ENCODE data around the gene LAMA2. TPM values are rescaled to one million over a fixed set of nuclear protein-coding genes. Genes with fewer than 3 reads are reported as not detected.

LAMA2 gene
- total RNA-seq, 4 donors from 2014 or later = 15.1 to 27.3 (median 25.0) TPM

GRCh38 chr6:129276986-129277385, 394.0 kb downstream of the LAMA2 start:
- no peak for DNase-seq (ENCODE audit: low spot score in 2 of 2)
- Histone ChIP-seq H3K27me3 (no peaks in the 10 kb centered on the region), H3K4me3 (no peak overlapping the region), H3K27ac (no peak overlapping the region), H3K4me1 (peaks cover 11% of the 10 kb centered on the region), H3K36me3 (no peaks in the 10 kb centered on the region), H3K9me3 (no peaks in the 10 kb centered on the region)
- TF ChIP-seq, protein P1, sequence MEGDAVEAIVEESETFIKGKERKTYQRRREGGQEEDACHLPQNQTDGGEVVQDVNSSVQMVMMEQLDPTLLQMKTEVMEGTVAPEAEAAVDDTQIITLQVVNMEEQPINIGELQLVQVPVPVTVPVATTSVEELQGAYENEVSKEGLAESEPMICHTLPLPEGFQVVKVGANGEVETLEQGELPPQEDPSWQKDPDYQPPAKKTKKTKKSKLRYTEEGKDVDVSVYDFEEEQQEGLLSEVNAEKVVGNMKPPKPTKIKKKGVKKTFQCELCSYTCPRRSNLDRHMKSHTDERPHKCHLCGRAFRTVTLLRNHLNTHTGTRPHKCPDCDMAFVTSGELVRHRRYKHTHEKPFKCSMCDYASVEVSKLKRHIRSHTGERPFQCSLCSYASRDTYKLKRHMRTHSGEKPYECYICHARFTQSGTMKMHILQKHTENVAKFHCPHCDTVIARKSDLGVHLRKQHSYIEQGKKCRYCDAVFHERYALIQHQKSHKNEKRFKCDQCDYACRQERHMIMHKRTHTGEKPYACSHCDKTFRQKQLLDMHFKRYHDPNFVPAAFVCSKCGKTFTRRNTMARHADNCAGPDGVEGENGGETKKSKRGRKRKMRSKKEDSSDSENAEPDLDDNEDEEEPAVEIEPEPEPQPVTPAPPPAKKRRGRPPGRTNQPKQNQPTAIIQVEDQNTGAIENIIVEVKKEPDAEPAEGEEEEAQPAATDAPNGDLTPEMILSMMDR (IDR thresholded peaks at IDR 0.05) = no peak
- TF ChIP-seq EP300 (IDR thresholded peaks at IDR 0.05) (no peak), POLR2AphosphoS5 (IDR thresholded peaks at IDR 0.05) (no peak), POLR2A (IDR thresholded peaks at IDR 0.05) (no peak)
- WGBS = 70% methylated on average over 4 of the region's 4 CpGs

- Histone ChIP-seq H3K9me3 (no peaks in the 10 kb centered on the region), H3K27ac (no peak overlapping the region), H3K36me3 (no peaks in the 10 kb centered on the region), H3K27me3 (no peaks in the 10 kb centered on the region), H3K4me1 (peaks cover 12% of the 10 kb centered on the region), H3K4me3 (no peak overlapping the region)
- no peak for DNase-seq (ENCODE audit: low spot score in 2 of 2)
- TF ChIP-seq EP300 (IDR thresholded peaks at IDR 0.05) = no peak
- no peak for TF ChIP-seq POLR2A (IDR thresholded peaks at IDR 0.05)
- TF ChIP-seq, protein P1 (IDR thresholded peaks at IDR 0.05) = no peak
- no peak for TF ChIP-seq POLR2AphosphoS5 (IDR thresholded peaks at IDR 0.05)
- 64% methylated on average over 11 of the region's 11 CpGs for WGBS
These were observed 396.7 kb downstream of the LAMA2 start for GRCh38 chr6:129279343-129280292.

GRCh38 chr6:129280293-129280644, 397.3 kb downstream of the LAMA2 start:
- TF ChIP-seq POLR2A (IDR thresholded peaks at IDR 0.05) = no peak
- TF ChIP-seq, protein P1 (IDR thresholded peaks at IDR 0.05) = no peak
- TF ChIP-seq EP300 (IDR thresholded peaks at IDR 0.05) = no peak
- TF ChIP-seq POLR2AphosphoS5 (IDR thresholded peaks at IDR 0.05) = no peak

DNA sequence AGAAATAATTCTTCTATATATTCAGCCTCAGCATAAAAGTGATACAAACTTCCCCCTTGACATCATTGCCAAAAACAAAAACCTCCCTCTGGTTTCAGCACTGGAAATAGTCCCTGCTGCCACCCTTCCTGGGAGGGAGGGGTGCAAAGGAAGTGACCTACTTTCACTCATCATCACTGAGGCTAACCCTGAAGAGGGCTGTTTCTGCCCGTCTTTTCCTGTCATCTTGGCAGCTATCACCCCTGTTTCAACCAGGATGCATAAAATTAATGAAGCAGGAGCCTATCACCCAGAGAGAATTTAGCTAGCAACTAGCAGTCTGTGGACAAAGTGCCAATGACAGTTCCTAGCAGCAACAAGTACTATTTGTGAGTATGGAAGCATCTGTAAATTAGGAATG, 397.8 kb downstream of the LAMA2 start:
- H3K27me3 ChIP-seq = no peaks in the 10 kb centered on the region
- TF ChIP-seq, protein P1 (IDR thresholded peaks at IDR 0.05) = no peak
- TF ChIP-seq POLR2A (IDR thresholded peaks at IDR 0.05) = no peak
- no peak for TF ChIP-seq EP300 (IDR thresholded peaks at IDR 0.05)
- no peak for TF ChIP-seq POLR2AphosphoS5 (IDR thresholded peaks at IDR 0.05)
- H3K27ac ChIP-seq = no peak overlapping the region
- 12% methylated on average over 1 of the region's 1 CpG for WGBS
- H3K9me3 ChIP-seq = no peaks in the 10 kb centered on the region
- no peaks in the 10 kb centered on the region for H3K36me3 ChIP-seq
- H3K4me3 ChIP-seq = no peak overlapping the region
- DNase-seq (ENCODE audit: low spot score in 2 of 2) = no peak
- peaks cover 12% of the 10 kb centered on the region for H3K4me1 ChIP-seq

More at GRCh38 chr6:129280293-129280644, 397.3 kb downstream of the LAMA2 start:
- H3K27ac ChIP-seq = no peak overlapping the region
- peaks cover 12% of the 10 kb centered on the region for H3K4me1 ChIP-seq
- H3K36me3 ChIP-seq = no peaks in the 10 kb centered on the region
- DNase-seq (ENCODE audit: low spot score in 2 of 2) = no peak
- no peaks in the 10 kb centered on the region for H3K27me3 ChIP-seq
- no peak overlapping the region for H3K4me3 ChIP-seq
- no peaks in the 10 kb centered on the region for H3K9me3 ChIP-seq

DNA sequence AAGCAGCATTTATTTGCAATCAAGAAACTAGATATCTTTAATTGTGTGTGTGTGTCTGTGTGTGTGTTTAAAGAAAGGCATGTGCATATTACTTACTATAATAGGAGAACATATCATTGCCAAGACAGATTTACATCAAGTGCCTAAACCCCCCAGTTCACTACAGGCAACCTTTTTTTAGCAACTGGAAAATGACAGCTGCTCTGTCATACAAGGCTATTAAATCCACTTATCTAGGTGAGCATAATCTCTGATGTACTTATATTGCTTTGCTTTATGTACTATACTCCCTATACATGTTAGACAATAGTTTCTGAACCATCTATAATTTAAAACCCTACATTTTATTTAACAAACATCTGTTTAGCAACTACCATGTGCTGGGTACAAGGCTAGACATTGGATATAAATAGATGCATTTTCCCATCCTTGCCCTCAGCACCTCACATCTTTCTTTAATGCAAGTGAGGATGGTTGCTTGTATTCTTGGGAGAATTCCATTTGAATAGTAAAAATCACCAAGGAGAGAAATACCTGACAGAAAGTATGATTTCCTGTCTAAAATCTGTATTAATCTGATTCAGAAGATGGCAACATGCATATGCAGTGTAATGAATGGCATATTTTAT, 398.3 kb downstream of the LAMA2 start:
- H3K4me1 ChIP-seq = peaks cover 12% of the 10 kb centered on the region
- no peak for DNase-seq (ENCODE audit: low spot score in 2 of 2)
- H3K27me3 ChIP-seq = no peaks in the 10 kb centered on the region
- no peak for TF ChIP-seq EP300 (IDR thresholded peaks at IDR 0.05)
- TF ChIP-seq, protein P1 (IDR thresholded peaks at IDR 0.05) = no peak
- TF ChIP-seq POLR2A (IDR thresholded peaks at IDR 0.05) = no peak
- TF ChIP-seq POLR2AphosphoS5 (IDR thresholded peaks at IDR 0.05) = no peak
- no peaks in the 10 kb centered on the region for H3K36me3 ChIP-seq
- H3K4me3 ChIP-seq = no peak overlapping the region
- H3K9me3 ChIP-seq = no peaks in the 10 kb centered on the region
- H3K27ac ChIP-seq = no peak overlapping the region

Measured in suprapubic skin (tissue), 4 donors.